Stimulated activated naive CD8-positive, alpha-beta T cell treated with anti-CD3 and anti-CD28 coated beads, Interleukin-15, Interleukin-2, amounts not matched to agents 100 ng/mL and 50 ng/mL, for 24 hours (primary cell): Measurements from ENCODE around the gene CASTOR1.

Source experiments
- H3K27ac Mint-ChIP-seq: one replicate; pipeline ENCODE4 v1.8.0; 2021; ENCODE audit warnings: mild to moderate bottlenecking, mixed read lengths
- H3K27me3 Mint-ChIP-seq: one replicate; pipeline ENCODE4 v1.8.0; 2021; ENCODE audit warnings: mixed read lengths
- H3K36me3 Mint-ChIP-seq: one replicate; pipeline ENCODE4 v1.8.0; 2021; ENCODE audit warnings: low read depth, mixed read lengths
- H3K4me1 Mint-ChIP-seq: one replicate; pipeline ENCODE4 v1.8.0; 2021; ENCODE audit warnings: low read depth, mixed read lengths
- H3K4me3 Mint-ChIP-seq: one replicate; pipeline ENCODE4 v1.8.0; 2021; ENCODE audit warnings: mild to moderate bottlenecking, mixed read lengths
- H3K9me3 Mint-ChIP-seq: one replicate; pipeline ENCODE4 v1.8.0; 2021; ENCODE audit warnings: mixed read lengths

CASTOR1 gene

DNA sequence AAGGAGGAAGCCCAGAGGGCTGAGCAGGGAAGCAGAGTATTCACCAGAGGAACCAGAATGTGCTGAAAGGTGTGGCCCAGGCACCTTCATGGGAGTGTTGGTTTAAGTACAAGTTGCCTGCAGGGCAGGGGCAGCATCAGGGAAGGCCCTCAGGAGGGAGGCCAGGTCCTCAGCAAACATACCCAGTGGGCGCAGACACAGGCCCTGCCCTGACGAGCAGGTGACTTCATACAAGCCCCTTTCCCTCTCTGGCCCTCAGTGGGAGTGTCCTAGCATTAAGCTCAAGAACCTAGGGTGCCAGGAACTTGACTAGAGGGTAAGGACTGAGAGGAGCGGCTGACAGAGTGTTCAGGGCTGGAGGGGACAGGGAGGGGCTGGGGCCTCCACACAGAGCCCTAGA lies 7.5 kb upstream of the CASTOR1 start:
- Mint-ChIP-seq H3K27ac (peak overlapping the region; percentile 22), H3K9me3 (no peaks in the 10 kb centered on the region), H3K36me3 (peaks cover 24% of the 10 kb centered on the region), H3K4me1 (peaks cover 59% of the 10 kb centered on the region), H3K27me3 (no peaks in the 10 kb centered on the region), H3K4me3 (no peak overlapping the region)

DNA sequence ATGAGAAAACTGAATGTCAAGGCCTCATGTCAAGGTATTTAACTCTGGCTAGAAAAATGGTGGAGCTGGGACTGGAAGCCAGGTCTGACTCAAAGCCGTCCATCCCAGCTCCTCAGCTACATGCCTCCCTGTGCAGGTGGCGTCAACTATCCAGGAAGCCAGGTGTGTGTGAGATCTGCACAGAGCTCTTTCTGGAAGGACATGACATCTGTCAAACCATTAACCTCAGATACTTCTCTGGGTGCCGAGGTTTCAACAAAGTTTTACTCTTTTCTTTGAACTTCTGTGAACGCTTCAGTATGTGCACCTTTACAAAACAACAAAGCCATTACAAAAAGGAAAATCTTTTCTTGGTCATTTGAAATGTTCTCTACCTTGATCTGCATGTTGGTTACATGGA lies 7.0 kb upstream of the CASTOR1 start:
- Mint-ChIP-seq H3K36me3 (peaks cover 22% of the 10 kb centered on the region), H3K9me3 (no peaks in the 10 kb centered on the region), H3K27ac (peak overlapping the region; percentile 52)

DNA sequence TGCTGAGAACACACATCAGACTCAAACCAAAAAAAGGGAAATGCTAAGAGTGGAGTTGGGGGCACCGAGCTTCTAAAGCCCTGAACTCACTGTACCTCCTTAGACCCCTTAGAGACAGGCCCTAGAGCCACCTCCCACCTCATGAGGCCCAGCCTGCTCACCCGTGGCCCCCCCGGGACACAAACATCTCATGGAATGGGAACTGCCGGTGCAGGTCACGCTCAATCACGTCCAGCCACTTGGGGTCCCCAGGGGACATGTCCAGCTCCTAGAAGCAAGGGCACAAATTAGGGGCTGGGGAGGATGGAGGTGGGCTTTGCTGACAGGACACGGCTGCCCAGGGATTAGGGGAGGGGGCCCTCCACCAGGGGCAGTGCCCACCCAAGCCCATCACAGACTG lies 6.3 kb upstream of the CASTOR1 start:
- Mint-ChIP-seq H3K27ac (no peak overlapping the region), H3K36me3 (peaks cover 15% of the 10 kb centered on the region)

More for the DNA sequence above, 7.0 kb upstream of the CASTOR1 start:
- peaks cover 54% of the 10 kb centered on the region for H3K4me1 Mint-ChIP-seq
- no peaks in the 10 kb centered on the region for H3K27me3 Mint-ChIP-seq
- H3K4me3 Mint-ChIP-seq, result no peak overlapping the region

DNA sequence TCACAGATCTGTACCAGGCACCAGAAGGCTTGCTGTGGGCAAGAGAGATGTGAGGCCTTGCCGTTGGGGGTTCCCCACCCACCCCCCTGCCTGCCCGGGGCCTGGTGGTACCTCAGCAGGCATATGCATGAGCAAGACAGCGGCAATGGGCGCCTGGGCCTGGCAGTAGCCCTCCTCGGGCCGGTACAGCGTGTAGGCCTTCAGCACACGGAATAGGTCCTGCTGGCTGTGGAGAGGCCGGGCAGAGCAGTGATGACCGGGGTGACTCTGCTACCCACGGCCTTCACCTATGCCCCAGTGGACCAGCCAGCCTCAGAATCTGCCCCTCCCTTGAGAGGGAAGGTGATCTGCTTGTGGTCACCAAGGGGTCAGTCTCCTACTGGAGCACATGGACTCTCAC lies 5.5 kb upstream of the CASTOR1 start:
- Mint-ChIP-seq H3K9me3 (no peaks in the 10 kb centered on the region), H3K4me3 (no peak overlapping the region), H3K27me3 (no peaks in the 10 kb centered on the region), H3K4me1 (peaks cover 44% of the 10 kb centered on the region), H3K36me3 (peaks cover 15% of the 10 kb centered on the region), H3K27ac (no peak overlapping the region)

More for the DNA sequence above, 6.3 kb upstream of the CASTOR1 start:
- Mint-ChIP-seq H3K4me3 (no peak overlapping the region), H3K4me1 (peaks cover 47% of the 10 kb centered on the region), H3K9me3 (no peaks in the 10 kb centered on the region), H3K27me3 (no peaks in the 10 kb centered on the region)

DNA sequence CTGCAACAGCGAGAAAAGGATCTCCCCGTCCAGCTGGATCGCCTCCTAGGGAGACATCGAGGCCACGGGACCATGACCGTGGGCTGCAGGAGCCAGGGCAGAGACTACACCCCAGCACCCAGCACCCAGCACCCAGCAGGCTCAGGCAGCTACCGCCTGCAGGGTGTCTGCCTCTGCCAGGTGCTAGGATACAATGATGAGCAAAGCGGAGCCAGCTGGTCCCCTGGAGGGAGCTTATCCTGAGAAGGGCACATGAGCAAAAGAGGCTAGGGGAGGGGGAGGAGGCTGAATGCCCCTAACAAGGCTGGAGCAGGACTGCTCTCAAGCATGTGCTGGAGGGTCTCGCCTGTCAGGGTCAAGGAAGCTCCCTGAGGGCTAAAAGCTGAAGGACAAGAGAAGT lies 4.8 kb upstream of the CASTOR1 start:
- no peak overlapping the region for H3K27ac Mint-ChIP-seq
- H3K4me1 Mint-ChIP-seq, result peaks cover 42% of the 10 kb centered on the region
- no peak overlapping the region for H3K4me3 Mint-ChIP-seq
- no peaks in the 10 kb centered on the region for H3K27me3 Mint-ChIP-seq
- peaks cover 15% of the 10 kb centered on the region for H3K36me3 Mint-ChIP-seq
- no peaks in the 10 kb centered on the region for H3K9me3 Mint-ChIP-seq

DNA sequence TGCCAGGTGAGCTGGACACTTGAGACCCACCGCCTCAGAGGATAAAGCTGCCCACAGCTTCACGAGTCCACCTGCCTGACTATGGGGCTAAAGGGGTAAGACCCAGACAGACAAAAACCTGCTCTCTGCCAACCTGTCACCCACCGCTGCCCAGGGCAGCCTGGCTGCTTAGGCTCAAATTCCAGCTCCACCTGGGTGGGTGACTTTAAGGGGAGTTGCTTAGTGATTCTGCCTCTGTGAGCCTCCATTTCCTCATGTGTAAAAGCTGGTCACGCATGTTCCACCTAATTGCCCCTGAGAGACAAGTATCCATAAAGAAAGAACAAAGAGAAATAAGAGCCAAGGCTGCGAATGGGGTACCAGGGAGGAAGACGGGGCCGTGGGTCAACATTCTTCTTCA lies 3.7 kb upstream of the CASTOR1 start:
- Mint-ChIP-seq H3K9me3 (no peaks in the 10 kb centered on the region), H3K27me3 (no peaks in the 10 kb centered on the region), H3K4me1 (peaks cover 37% of the 10 kb centered on the region), H3K27ac (peak overlapping the region; percentile 34), H3K4me3 (no peak overlapping the region), H3K36me3 (peaks cover 15% of the 10 kb centered on the region)

DNA sequence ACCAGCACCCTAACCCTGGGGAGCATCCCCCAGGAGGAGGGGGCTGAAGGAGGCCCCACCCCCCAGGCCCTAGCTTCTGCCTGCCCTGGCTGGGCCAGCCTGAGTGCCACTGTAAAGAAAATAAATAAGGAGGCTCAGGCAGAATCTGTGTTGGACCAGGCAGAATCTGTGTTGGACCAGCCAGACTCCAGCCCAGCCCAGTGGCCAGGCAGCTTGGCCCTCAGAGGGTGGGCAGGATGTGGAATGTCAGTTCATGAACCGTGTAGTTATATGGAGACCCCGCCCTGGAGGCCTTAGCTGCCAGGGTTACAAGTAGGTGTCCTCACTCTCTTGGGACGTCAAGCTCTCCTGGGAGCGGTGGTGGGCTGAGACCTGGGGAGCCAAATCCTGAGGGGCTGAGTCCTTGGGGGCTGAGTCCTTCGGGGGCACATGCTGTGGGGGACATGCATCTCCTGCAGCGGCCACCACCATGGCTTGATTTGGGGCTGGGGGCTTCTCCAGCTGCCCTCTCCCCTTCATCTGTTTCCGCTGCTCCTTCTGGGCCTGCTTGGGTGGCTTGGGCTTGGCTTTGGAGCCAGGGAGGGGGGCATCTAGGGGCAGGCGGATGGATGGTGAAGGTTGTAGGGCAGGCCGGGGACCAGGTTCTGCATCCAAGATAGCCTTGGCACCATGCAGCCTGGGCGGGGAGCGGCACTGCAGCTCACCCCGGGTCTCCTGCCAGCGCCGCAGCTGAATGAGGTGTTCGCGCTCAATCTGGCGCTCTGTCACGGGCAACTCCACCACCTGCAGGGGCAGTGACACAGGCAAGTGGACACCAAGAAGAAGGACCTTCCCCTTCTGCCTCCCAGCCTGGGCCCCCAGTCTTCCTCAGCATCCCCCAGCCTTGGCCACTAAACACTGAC lies 3.0 kb upstream of the CASTOR1 start:
- H3K4me1 Mint-ChIP-seq, result peaks cover 31% of the 10 kb centered on the region
- H3K27ac Mint-ChIP-seq, result no peak overlapping the region
- no peak overlapping the region for H3K4me3 Mint-ChIP-seq
- H3K27me3 Mint-ChIP-seq, result no peaks in the 10 kb centered on the region
- no peaks in the 10 kb centered on the region for H3K9me3 Mint-ChIP-seq
- peaks cover 13% of the 10 kb centered on the region for H3K36me3 Mint-ChIP-seq

DNA sequence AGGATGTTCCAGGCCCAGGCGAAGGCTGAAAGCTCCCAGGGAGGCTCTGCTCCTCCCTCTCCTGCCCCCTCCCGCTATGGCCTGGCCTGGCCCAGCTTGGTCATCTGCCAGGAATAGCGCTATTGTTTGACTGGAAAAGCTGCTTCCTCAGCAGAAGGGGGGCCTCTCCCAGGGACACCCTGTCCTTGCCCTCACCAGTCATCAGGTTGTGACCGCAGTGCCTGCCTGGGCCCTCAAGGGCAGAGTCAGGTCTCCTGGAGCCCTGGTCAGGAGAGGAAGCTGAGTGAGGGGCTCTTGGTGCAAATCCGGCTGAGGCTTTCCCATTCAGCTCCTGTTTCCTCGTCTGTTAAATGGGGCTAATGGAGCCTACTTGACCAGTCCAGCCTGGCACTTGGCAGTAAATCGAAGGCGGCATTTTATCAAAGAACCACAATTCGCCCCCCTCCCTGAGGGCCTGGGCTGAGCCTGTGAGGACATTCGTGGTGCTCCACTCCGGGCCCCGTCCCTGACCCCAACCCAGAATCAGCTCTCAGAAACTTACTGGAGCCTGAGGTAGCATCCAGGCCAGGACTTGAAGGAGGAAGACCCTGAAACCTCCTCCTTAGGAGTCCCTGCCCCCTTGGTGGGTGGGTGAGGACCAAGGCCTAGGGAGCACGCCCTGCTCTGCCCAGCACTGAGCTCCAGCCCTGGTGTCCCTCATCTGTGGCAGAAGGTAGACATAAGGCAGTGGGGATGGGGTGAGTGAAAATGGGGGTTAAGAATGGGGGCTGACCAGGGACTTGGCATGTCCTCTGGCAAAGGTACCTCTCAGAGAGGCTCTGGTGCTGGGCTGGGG lies 2.0 kb upstream of the CASTOR1 start:
- Mint-ChIP-seq H3K27ac (no peak overlapping the region), H3K36me3 (peaks cover 9% of the 10 kb centered on the region), H3K4me1 (peaks cover 21% of the 10 kb centered on the region), H3K4me3 (no peak overlapping the region), H3K9me3 (no peaks in the 10 kb centered on the region), H3K27me3 (no peaks in the 10 kb centered on the region)

DNA sequence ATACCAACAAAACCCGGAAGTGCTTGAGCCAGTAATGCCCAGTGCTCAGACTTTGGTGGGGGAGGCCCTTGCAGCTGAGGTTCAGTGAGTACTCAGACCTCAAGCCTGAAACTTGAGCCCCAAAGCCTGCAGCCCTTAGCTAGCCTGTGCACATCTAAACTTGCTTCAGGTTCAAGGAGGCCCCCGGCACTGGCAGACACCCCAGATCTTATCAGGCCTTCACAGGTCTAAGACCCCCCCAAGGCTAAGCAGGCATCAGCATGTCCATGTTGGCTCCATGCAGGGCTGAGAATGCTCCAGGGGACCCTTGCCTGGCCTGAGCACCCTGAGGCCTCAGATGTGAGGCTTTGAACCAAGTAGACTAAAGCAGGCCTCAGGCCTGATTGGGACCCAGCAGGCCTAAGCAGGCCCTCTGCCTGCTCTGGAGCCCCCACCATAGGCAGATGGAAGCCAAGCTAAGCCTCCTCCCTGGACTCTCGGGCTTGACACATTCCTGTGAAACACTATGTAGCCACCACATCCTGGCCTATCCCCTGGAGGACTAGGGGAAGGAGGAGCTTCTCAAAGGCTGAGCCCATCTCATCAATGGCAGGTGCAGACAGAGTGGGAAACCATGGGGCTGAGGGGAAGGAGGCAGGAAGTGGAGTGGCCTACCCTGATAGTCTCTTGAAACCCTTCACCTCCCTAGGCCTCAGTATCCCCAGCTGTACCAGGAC lies 1.2 kb upstream of the CASTOR1 start:
- no peak overlapping the region for H3K27ac Mint-ChIP-seq
- H3K4me3 Mint-ChIP-seq, result peak overlapping the region; percentile 76
- peaks cover 13% of the 10 kb centered on the region for H3K4me1 Mint-ChIP-seq
- H3K27me3 Mint-ChIP-seq, result no peaks in the 10 kb centered on the region
- peaks cover 9% of the 10 kb centered on the region for H3K36me3 Mint-ChIP-seq
- no peaks in the 10 kb centered on the region for H3K9me3 Mint-ChIP-seq

DNA sequence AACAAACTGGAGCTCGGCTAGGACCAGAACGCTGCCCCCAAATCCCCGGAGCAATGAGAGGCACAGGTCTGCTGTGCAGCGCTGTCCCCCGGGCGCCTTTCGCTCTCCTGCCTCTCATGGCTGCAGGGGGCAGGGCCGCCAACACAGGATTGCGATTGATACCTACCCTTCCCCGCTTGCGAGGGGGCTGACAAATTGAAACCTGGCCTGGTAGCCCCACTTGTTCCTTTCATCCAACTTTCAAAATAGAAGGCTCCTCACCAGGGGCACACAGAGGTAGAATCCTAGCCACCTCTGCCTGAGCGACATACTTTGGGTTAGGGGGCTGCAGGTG lies 642 bp upstream of the CASTOR1 start:
- no peaks in the 10 kb centered on the region for H3K9me3 Mint-ChIP-seq
- no peaks in the 10 kb centered on the region for H3K27me3 Mint-ChIP-seq
- peak overlapping the region; percentile 76 for H3K4me3 Mint-ChIP-seq
- H3K27ac Mint-ChIP-seq, result no peak overlapping the region
- H3K4me1 Mint-ChIP-seq, result peaks cover 13% of the 10 kb centered on the region
- H3K36me3 Mint-ChIP-seq, result peaks cover 9% of the 10 kb centered on the region

DNA sequence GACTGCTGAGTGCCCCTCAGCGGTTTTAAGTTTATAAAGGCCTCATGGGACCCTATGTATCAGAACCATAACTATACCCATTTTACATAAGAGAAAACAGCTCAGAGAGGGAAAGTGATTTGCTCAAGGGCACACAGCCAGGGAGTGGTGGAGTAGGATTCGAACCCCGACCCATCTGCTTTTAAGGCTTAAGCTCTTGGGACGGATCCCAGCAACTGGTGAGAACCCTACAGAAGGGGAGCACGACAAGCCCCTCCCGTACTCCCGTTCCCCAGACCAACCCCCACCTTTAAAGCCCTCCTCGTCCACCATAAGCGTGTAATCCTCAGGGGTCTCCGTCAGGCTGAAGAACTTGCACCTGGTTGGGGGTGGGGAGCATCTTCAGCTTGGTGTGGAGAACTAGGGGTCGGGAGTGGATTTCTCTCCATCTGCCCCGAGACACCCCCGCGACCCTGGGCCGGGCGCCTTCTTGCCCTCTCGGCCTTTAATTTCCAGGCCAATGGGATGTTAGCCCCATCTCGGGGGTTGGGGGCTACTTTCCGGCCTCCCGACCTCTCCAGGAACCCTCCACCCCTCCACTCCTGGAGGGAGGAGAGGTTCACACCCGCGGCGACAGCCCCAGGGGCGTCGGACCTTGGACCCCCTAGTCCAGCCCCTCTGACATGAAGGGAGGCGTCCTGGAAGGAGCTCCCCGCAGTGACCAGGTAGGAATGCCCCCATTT lies 725 bp downstream of the CASTOR1 start:
- H3K36me3 Mint-ChIP-seq, result peaks cover 7% of the 10 kb centered on the region
- no peaks in the 10 kb centered on the region for H3K9me3 Mint-ChIP-seq
- peak overlapping the region; percentile 28 for H3K27ac Mint-ChIP-seq
- H3K4me3 Mint-ChIP-seq, result peak overlapping the region; percentile 76
- H3K27me3 Mint-ChIP-seq, result no peaks in the 10 kb centered on the region
- H3K4me1 Mint-ChIP-seq, result peaks cover 13% of the 10 kb centered on the region

DNA sequence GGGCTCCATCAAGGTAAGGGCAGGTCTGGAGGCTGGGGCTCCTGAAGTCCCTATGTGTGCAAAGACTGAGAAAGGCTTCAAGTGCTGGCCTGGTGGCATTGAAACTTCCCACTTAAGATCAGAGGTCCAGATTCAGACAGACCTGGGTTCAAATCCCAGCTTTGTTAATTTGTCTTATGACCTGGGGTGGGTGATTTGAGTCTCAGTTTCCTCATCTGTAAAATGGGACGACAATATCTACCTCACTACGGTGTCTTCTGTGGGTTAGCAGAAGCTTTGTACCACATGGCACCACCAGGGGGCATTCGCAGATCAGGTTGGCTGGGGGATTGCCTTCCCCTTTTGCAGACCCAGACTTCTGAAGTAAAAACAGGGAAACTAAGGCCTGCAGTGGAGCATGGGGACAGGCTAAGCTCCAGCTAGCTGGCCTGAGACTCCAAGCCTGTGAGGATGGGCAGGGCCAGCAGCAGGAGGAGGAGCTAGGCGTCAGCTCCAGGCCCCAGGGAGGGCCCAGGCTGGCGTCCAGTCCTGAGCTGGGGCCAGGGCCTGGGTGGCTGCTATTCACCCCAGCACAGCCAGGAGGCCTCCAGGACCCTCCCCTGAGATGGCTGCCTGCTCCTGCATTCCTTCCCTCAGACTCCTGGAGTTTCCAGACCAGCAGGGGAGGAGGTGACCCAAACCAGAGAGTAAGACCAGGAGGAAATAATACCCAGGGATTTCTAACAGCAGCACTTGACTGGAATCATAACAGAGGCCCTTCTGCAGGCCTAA lies 1.5 kb downstream of the CASTOR1 start:
- Mint-ChIP-seq H3K27ac (peak overlapping the region; percentile 28), H3K9me3 (no peaks in the 10 kb centered on the region), H3K27me3 (no peaks in the 10 kb centered on the region), H3K4me3 (peak overlapping the region; percentile 76), H3K36me3 (no peaks in the 10 kb centered on the region), H3K4me1 (peaks cover 17% of the 10 kb centered on the region)

DNA sequence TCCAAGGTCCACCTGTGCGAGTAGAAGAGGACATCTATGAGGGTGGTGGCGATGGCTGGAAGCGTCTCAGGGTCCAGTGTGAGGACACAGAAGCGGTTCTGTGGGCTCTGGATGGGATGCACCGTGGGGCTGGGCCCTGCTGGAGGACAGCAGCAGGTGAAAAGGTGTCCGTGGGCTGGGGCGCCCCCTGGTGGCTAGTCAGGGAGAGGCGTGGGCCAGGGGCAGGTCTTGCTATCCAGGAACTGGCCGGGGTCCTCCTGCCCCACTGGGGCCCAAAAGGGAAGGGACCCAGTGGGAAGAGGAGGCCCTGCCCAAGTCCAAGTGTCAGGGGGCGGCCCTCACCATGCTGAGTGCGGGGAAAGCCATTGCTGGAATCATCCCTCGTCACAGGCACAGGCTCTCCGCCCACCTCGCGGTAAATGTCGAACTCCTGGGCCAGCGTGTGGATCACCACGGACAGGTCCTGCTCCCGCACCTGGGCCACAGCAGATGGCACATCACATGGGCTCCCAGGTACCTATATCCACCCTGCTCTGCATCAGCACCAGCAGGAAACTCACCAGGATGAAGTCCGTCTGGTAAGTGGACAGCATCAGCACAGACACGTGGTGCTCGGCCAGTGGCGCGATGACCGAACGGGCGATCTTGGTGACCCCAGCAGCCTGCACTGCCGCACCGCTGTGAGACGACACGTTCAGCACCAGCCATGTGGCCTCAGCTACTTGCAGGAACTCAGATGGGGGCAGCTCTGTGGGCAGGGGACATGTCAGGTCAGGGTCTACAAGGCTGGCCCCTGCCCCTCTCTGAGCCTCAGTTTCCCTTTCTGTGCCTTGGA lies 2.3 kb downstream of the CASTOR1 start:
- no peak overlapping the region for H3K27ac Mint-ChIP-seq
- peaks cover 17% of the 10 kb centered on the region for H3K4me1 Mint-ChIP-seq
- H3K36me3 Mint-ChIP-seq, result no peaks in the 10 kb centered on the region
- no peak overlapping the region for H3K4me3 Mint-ChIP-seq
- no peaks in the 10 kb centered on the region for H3K9me3 Mint-ChIP-seq
- no peaks in the 10 kb centered on the region for H3K27me3 Mint-ChIP-seq
